ENCODE measurements around the gene OR2W3. TPM values are rescaled to one million over a fixed set of nuclear protein-coding genes. Genes with fewer than 3 reads are reported as not detected.

OR2W3 gene
- total RNA-seq, 1 experiment from 2014 or later = not detected

DNA sequence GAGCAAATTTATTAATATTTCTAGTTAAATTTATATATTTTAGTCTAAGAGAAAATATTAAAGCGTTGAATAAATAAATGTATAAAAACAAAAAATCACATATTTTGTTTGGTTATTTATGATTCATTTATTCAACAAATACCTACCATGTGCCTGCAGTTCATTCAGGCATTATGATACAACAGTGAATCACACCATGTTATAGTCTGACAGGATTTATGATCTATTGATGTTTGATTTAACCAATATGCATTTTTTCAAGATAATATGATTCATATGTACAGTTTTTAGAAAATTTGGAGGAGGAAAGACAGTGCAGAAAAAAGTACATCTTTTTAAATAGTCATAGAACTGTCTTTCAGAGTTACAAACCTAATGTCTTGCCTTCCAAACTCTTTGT, 45.8 kb upstream of the OR2W3 start:
- H3K4me1 ChIP-seq (ENCODE audit: control insufficient read depth in 1 of 2, insufficient read depth in 2 of 2, low read length in 2 of 2) = no peaks in the 10 kb centered on the region

More for the DNA sequence above, 45.8 kb upstream of the OR2W3 start:
- H4K20me1 ChIP-seq (ENCODE audit: insufficient read depth) = no peaks in the 10 kb centered on the region
- H3K4me2 ChIP-seq (ENCODE audit: low read length) = no peak overlapping the region
- H3K9me3 ChIP-seq (ENCODE audit: control insufficient read depth in 1 of 2, insufficient read depth in 1 of 2, low read depth in 1 of 2, low read length in 2 of 2) = peaks cover 9 to 11% of the 10 kb centered on the region in 2 experiments; a peak in 2 of 4 replicates
- intact Hi-C loops (cut with micrococcal nuclease) = no loop called here
- H2AFZ ChIP-seq (ENCODE audit: low read depth, low read length, poor library complexity, severe bottlenecking) = no peak overlapping the region
- no peaks in the 10 kb centered on the region for H3K79me2 ChIP-seq (ENCODE audit: insufficient read depth, low read length)
- no TSS peak for BruUV-seq (replicated peaks)
- ATAC-seq (no peak), DNase-seq (ENCODE audit: low read depth, low spot score) (no peak)
- ChIA-PET RAD21 (ENCODE audit: low non-redundant PET in 1 of 2, low total read pairs in 2 of 2, uncharacterized antibody in 2 of 2, unreplicated experiment in 2 of 2) (no interaction called here), POLR2A (no interaction called here), CTCF (no interaction called here)
- no peak overlapping the region for H3K9ac ChIP-seq (ENCODE audit: low read length)
- H3K9me2 ChIP-seq (ENCODE audit: insufficient read depth) = no peaks in the 10 kb centered on the region
- TF ChIP-seq FOSL1 (IDR thresholded peaks at IDR 0.05; ENCODE audit: low read depth) (no peak), YY1 (IDR thresholded peaks at IDR 0.05; ENCODE audit: extremely low read depth, insufficient replicate concordance, low read depth, low read length) (no peak), POLR2AphosphoS5 (IDR thresholded peaks at IDR 0.05; ENCODE audit: low read depth, low read length) (no peak), EZH2phosphoT487 (IDR thresholded peaks at IDR 0.05; ENCODE audit: borderline replicate concordance) (no peak), TCF7L2 (IDR thresholded peaks at IDR 0.05; ENCODE audit: borderline replicate concordance, extremely low read depth, insufficient read depth, insufficient read length) (no peak), EGR1 (IDR thresholded peaks at IDR 0.05; ENCODE audit: low read depth) (no peak), CEBPB (IDR thresholded peaks at IDR 0.05; ENCODE audit: low read depth) (no peak), EZH2 (IDR thresholded peaks at IDR 0.05) (no peak), RAD21 (IDR thresholded peaks at IDR 0.05; ENCODE audit: low read depth) (no peak), ZNF274 (IDR thresholded peaks at IDR 0.05; ENCODE audit: low read depth, low read length) (no peak), SP1 (IDR thresholded peaks at IDR 0.05; ENCODE audit: low read depth) (no peak), SRF (IDR thresholded peaks at IDR 0.05; ENCODE audit: low read depth) (no peak)
- TF ChIP-seq, protein P1, sequence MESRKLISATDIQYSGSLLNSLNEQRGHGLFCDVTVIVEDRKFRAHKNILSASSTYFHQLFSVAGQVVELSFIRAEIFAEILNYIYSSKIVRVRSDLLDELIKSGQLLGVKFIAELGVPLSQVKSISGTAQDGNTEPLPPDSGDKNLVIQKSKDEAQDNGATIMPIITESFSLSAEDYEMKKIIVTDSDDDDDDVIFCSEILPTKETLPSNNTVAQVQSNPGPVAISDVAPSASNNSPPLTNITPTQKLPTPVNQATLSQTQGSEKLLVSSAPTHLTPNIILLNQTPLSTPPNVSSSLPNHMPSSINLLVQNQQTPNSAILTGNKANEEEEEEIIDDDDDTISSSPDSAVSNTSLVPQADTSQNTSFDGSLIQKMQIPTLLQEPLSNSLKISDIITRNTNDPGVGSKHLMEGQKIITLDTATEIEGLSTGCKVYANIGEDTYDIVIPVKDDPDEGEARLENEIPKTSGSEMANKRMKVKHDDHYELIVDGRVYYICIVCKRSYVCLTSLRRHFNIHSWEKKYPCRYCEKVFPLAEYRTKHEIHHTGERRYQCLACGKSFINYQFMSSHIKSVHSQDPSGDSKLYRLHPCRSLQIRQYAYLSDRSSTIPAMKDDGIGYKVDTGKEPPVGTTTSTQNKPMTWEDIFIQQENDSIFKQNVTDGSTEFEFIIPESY (IDR thresholded peaks at IDR 0.05; ENCODE audit: extremely low read depth, insufficient replicate concordance, low read length) = no peak
- TF ChIP-seq, protein P2, sequence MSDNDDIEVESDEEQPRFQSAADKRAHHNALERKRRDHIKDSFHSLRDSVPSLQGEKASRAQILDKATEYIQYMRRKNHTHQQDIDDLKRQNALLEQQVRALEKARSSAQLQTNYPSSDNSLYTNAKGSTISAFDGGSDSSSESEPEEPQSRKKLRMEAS (IDR thresholded peaks at IDR 0.05) = no peak
- TF ChIP-seq, protein P3, sequence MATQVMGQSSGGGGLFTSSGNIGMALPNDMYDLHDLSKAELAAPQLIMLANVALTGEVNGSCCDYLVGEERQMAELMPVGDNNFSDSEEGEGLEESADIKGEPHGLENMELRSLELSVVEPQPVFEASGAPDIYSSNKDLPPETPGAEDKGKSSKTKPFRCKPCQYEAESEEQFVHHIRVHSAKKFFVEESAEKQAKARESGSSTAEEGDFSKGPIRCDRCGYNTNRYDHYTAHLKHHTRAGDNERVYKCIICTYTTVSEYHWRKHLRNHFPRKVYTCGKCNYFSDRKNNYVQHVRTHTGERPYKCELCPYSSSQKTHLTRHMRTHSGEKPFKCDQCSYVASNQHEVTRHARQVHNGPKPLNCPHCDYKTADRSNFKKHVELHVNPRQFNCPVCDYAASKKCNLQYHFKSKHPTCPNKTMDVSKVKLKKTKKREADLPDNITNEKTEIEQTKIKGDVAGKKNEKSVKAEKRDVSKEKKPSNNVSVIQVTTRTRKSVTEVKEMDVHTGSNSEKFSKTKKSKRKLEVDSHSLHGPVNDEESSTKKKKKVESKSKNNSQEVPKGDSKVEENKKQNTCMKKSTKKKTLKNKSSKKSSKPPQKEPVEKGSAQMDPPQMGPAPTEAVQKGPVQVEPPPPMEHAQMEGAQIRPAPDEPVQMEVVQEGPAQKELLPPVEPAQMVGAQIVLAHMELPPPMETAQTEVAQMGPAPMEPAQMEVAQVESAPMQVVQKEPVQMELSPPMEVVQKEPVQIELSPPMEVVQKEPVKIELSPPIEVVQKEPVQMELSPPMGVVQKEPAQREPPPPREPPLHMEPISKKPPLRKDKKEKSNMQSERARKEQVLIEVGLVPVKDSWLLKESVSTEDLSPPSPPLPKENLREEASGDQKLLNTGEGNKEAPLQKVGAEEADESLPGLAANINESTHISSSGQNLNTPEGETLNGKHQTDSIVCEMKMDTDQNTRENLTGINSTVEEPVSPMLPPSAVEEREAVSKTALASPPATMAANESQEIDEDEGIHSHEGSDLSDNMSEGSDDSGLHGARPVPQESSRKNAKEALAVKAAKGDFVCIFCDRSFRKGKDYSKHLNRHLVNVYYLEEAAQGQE (IDR thresholded peaks at IDR 0.05; ENCODE audit: low read depth) = no peak
- no peak overlapping the region for H3K27ac ChIP-seq (ENCODE audit: low read depth, low read length)
- no peaks in the 10 kb centered on the region for H3K27me3 ChIP-seq (ENCODE audit: insufficient read depth, low read length)
- H3K36me3 ChIP-seq (ENCODE audit: control insufficient read depth in 1 of 2, insufficient read depth in 2 of 2, low read length in 2 of 2) = no peaks in the 10 kb centered on the region
- H3K4me3 ChIP-seq (replicated peaks in 1 of 2; ENCODE audit: low read depth in 1 of 2, low read length in 2 of 2) = no peak overlapping the region

All from HCT116 (cell line).